Panc1 (cell line): ENCODE data around the gene ADCY2. TPM values are rescaled to one million over a fixed set of nuclear protein-coding genes. Genes with fewer than 3 reads are reported as not detected.

Source experiments
- ATAC-seq: fragments of 200-7000 bp; cut with Tn5 transposase; 2 replicates; pipeline ENCODE4 v1.9.1; 2020; ENCODE audit warnings: mild to moderate bottlenecking, moderate library complexity
- BruUV-seq: library from RNA; stranded (reverse); fragments of 400-500 nt; replicated peaks from 2 replicates; lab custom pipeline; 2021; lab: Mats Ljungman, UMichigan
- CTCF ChIA-PET: fragments of 300-600 bp; sonication (Branson Sonifier 250); formaldehyde crosslinking; loops from one replicate; lab custom pipeline; 2022; ENCODE audit warnings: antibody characterized with exemption; lab: Charles Lee
- POLR2A ChIA-PET: fragments of 300-600 bp; sonication (Branson Sonifier 250); formaldehyde crosslinking; loops from one replicate; lab custom pipeline; 2022; ENCODE audit warnings: antibody characterized with exemption; lab: Charles Lee
- DNase-seq: peaks from one replicate; pipeline ENCODE4 v3.0.0-alpha.2; 2010; ENCODE audit warnings: low read depth, low spot score
- H3K27ac ChIP-seq: 2 replicates; pipeline ENCODE4 v1.5.1; 2011; ENCODE audit warnings: mild to moderate bottlenecking, low read length, inconsistent platforms
- H3K27me3 ChIP-seq: fragments of 200-500 bp; sonication (Bioruptor generic); 2 replicates; pipeline ENCODE4 v1.6.0; 2014; ENCODE audit warnings: low read length, inconsistent platforms; ENCODE audit not compliant: control insufficient read depth, insufficient read depth
- H3K36me3 ChIP-seq: fragments of 200-500 bp; sonication (Bioruptor generic); 2 replicates; pipeline ENCODE4 v1.5.1; 2014; ENCODE audit warnings: inconsistent platforms, mild to moderate bottlenecking, low read length, moderate library complexity; ENCODE audit not compliant: control insufficient read depth, insufficient read depth
- H3K4me1 ChIP-seq: 2 replicates; pipeline ENCODE4 v1.5.1; 2011; ENCODE audit warnings: inconsistent platforms, mild to moderate bottlenecking, low read length, moderate library complexity; ENCODE audit not compliant: control insufficient read depth, insufficient read depth
- H3K4me3 ChIP-seq, 2 experiments: 2 replicates each; pipeline ENCODE4 v1.5.1; 2011 to 2012; ENCODE audit warnings: low read depth in 2 of 2, low read length in 2 of 2, mild to moderate bottlenecking in 2 of 2, inconsistent platforms in 1 of 2, moderate library complexity in 1 of 2
- H3K9me3 ChIP-seq: fragments of 200-500 bp; sonication (Bioruptor generic); 2 replicates; pipeline ENCODE4 v1.5.1; 2014; ENCODE audit warnings: low read depth, mild to moderate bottlenecking, inconsistent platforms, low read length, moderate library complexity; ENCODE audit not compliant: control insufficient read depth, insufficient read depth
- CTCF ChIP-seq: fragments of 450-650 bp; IDR thresholded peaks from 2 replicates; pipeline ENCODE4 v1.5.1; 2017; ENCODE audit warnings: mild to moderate bottlenecking
- POLR2AphosphoS5 ChIP-seq: IDR thresholded peaks from 2 replicates; pipeline ENCODE4 v1.6.1; 2012; ENCODE audit warnings: mild to moderate bottlenecking, low read depth, low read length, moderate library complexity
- SIN3A ChIP-seq: IDR thresholded peaks from 2 replicates; pipeline ENCODE4 v1.6.1; 2012; ENCODE audit warnings: low read depth, mild to moderate bottlenecking, low read length, moderate library complexity, borderline replicate concordance; ENCODE audit not compliant: insufficient read depth
- TCF7L2 ChIP-seq: IDR thresholded peaks from 2 replicates; pipeline ENCODE4 v1.6.1; 2011; ENCODE audit warnings: mild to moderate bottlenecking, low read depth, low read length, inconsistent platforms
- in situ Hi-C: cut with HindIII; loops from 2 replicates; pipeline ENCODE4 v1.10.0; 2016; ENCODE audit warnings: low sequenced_read_pairs, low pct_unique_long_range_greater_than_20kb
- intact Hi-C: fragments of 100-400 bp; cut with micrococcal nuclease; formaldehyde crosslinking; loops from one replicate; pipeline ENCODE4 v1.10.0; 2022; ENCODE audit not compliant: unreplicated experiment
- total RNA-seq: library from RNA; stranded (reverse); gene quantifications from one replicate; pipeline ENCODE4 v1.2.1, GENCODE V29; 2021; ENCODE audit not compliant: unreplicated experiment
- TF ChIP-seq, protein P1 (sequence below), 2 experiments: IDR thresholded peaks; 2 replicates each; pipeline ENCODE4 v1.6.1; 2011 to 2012; ENCODE audit warnings: low read depth in 2 of 2, control low read depth in 1 of 2, low read length in 1 of 2, mild to moderate bottlenecking in 1 of 2, moderate library complexity in 1 of 2; ENCODE audit not compliant: insufficient read depth in 1 of 2

Gene ADCY2
- total RNA-seq, 1 experiment from 2014 or later = 0.13 TPM

- Histone ChIP-seq H3K4me3 (no peak overlapping the region), H3K36me3 (no peaks in the 10 kb centered on the region; the same call in 1 of the 2 replicates), H3K27me3 (no peaks in the 10 kb centered on the region), H3K9me3 (peaks cover 5% of the 10 kb centered on the region; the same call in 1 of the 2 replicates), H3K4me1 (no peaks in the 10 kb centered on the region), H3K27ac (no peak overlapping the region)
- intact Hi-C loops = no loop called here
- ChIA-PET POLR2A (no interaction called here), CTCF (no interaction called here)
- TF ChIP-seq CTCF (no peak), SIN3A (no peak), POLR2AphosphoS5 (no peak), TCF7L2 (no peak)
- TF ChIP-seq, protein P1, sequence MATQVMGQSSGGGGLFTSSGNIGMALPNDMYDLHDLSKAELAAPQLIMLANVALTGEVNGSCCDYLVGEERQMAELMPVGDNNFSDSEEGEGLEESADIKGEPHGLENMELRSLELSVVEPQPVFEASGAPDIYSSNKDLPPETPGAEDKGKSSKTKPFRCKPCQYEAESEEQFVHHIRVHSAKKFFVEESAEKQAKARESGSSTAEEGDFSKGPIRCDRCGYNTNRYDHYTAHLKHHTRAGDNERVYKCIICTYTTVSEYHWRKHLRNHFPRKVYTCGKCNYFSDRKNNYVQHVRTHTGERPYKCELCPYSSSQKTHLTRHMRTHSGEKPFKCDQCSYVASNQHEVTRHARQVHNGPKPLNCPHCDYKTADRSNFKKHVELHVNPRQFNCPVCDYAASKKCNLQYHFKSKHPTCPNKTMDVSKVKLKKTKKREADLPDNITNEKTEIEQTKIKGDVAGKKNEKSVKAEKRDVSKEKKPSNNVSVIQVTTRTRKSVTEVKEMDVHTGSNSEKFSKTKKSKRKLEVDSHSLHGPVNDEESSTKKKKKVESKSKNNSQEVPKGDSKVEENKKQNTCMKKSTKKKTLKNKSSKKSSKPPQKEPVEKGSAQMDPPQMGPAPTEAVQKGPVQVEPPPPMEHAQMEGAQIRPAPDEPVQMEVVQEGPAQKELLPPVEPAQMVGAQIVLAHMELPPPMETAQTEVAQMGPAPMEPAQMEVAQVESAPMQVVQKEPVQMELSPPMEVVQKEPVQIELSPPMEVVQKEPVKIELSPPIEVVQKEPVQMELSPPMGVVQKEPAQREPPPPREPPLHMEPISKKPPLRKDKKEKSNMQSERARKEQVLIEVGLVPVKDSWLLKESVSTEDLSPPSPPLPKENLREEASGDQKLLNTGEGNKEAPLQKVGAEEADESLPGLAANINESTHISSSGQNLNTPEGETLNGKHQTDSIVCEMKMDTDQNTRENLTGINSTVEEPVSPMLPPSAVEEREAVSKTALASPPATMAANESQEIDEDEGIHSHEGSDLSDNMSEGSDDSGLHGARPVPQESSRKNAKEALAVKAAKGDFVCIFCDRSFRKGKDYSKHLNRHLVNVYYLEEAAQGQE (IDR thresholded peaks at IDR 0.05; ENCODE audit: insufficient read depth in 1 of 2, low read depth in 2 of 2, low read length in 1 of 2) = no peak
- ATAC-seq = no peak
- BruUV-seq = no TSS peak
- in situ Hi-C loops = no loop called here
- no peak for DNase-seq
Measured at GRCh38 chr5:7468742-7469141, 72.8 kb downstream of the ADCY2 start.

- POLR2A ChIA-PET = no interaction called here
- in situ Hi-C loops (no loop called here), intact Hi-C loops (no loop called here)
- no peak overlapping the region for H3K4me3 ChIP-seq
- no peaks in the 10 kb centered on the region for H3K4me1 ChIP-seq
- BruUV-seq = no TSS peak
- no peaks in the 10 kb centered on the region; the same call in 1 of the 2 replicates for H3K36me3 ChIP-seq
- no peaks in the 10 kb centered on the region for H3K27me3 ChIP-seq
- DNase-seq = no peak
- no peak for ATAC-seq
- no peak for TF ChIP-seq POLR2AphosphoS5
- TF ChIP-seq SIN3A = no peak
- no peak overlapping the region for H3K27ac ChIP-seq
- CTCF ChIA-PET = no interaction called here
- peaks cover 5% of the 10 kb centered on the region; the same call in 1 of the 2 replicates for H3K9me3 ChIP-seq
Measured at GRCh38 chr5:7471710-7472109, 75.8 kb downstream of the ADCY2 start.

DNA sequence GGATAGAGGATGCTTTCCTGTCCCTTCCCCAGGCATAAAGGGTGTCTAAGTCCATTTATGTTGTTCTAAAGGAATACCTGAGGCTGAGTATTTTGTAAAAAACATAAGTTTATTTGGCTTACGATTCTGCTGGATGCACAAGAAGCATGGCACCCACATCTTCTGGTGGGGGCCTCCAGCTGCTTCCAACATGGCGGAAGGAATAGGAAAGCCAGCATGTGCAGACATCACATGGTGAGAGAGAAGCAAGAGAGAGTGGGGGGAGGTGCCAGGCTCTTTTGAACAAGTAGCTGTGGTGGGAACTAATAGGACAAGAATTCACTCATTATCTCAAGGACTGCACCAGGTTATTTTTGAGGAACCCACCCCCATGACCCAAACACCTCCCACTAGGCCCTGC lies 77.2 kb downstream of the ADCY2 start:
- intact Hi-C loops = no loop called here
- in situ Hi-C loops = no loop called here
- peaks cover 5% of the 10 kb centered on the region; the same call in 1 of the 2 replicates for H3K9me3 ChIP-seq
- H3K27me3 ChIP-seq = no peaks in the 10 kb centered on the region
- POLR2A ChIA-PET = no interaction called here
- ATAC-seq = no peak
- H3K4me3 ChIP-seq = no peak overlapping the region
- BruUV-seq = no TSS peak
- CTCF ChIA-PET = no interaction called here
- H3K36me3 ChIP-seq = no peaks in the 10 kb centered on the region; the same call in 1 of the 2 replicates
- TF ChIP-seq TCF7L2 = no peak
- TF ChIP-seq, protein P1 (IDR thresholded peaks at IDR 0.05; ENCODE audit: insufficient read depth in 1 of 2, low read depth in 2 of 2, low read length in 1 of 2) = no peak
- TF ChIP-seq POLR2AphosphoS5 = no peak
- no peak for TF ChIP-seq CTCF
- TF ChIP-seq SIN3A = no peak
- no peak overlapping the region for H3K27ac ChIP-seq
- no peak for DNase-seq
- H3K4me1 ChIP-seq = no peaks in the 10 kb centered on the region
